G401 (cell line): ENCODE results near the gene COMMD4. TPM values are rescaled to one million over a fixed set of nuclear protein-coding genes. Genes with fewer than 3 reads are reported as not detected.
"Not testable (repeated sequence)": the region's sequence is repeated elsewhere in the genome, so short reads cannot be mapped to it uniquely, and the experiment has no call there.

Source experiments
- DNase-seq: peaks from one replicate; pipeline ENCODE4 v3.0.0-alpha.2; 2015; ENCODE audit warnings: low spot score
- in situ Hi-C: cut with HindIII; loops from 2 replicates; pipeline ENCODE4 v1.10.0; 2016; ENCODE audit warnings: low sequenced_read_pairs, mixed read lengths
- total RNA-seq: library from RNA; depleted of rRNA; stranded (reverse); fragments of >200 nt; shearing (Covaris generic); gene quantifications from 2 replicates; pipeline ENCODE4 v1.2.3, GENCODE V29; 2014; rRNA removed

Gene COMMD4
- total RNA-seq, 1 experiment from 2014 or later, result 199 TPM

DNA sequence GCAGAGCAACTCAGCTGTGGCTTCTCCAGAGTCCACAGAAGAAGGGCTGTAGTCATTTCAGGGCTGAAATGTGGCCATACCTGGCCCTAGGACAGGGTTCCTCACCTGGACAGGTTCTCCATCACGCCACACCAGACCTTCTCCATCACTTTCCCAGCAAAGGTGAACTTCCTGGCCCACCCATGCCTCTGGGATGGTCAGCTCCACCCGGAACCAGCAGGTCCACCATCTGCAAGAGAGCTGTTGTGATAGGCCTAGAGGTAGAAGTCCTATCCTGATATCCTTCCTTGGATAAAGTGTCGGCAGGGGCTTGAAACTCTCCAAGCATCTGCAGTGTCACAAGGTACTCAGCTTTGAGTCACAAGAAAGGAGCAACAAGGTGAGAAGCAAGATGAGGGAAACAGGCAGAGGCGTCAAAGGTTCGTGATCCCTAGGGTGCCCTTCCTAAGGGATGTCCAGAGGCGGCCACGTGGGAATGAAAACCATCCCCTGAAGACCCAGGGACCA lies 31.6 kb downstream of the COMMD4 start:
- in situ Hi-C loops, result no loop called here
- no peak for DNase-seq

DNA sequence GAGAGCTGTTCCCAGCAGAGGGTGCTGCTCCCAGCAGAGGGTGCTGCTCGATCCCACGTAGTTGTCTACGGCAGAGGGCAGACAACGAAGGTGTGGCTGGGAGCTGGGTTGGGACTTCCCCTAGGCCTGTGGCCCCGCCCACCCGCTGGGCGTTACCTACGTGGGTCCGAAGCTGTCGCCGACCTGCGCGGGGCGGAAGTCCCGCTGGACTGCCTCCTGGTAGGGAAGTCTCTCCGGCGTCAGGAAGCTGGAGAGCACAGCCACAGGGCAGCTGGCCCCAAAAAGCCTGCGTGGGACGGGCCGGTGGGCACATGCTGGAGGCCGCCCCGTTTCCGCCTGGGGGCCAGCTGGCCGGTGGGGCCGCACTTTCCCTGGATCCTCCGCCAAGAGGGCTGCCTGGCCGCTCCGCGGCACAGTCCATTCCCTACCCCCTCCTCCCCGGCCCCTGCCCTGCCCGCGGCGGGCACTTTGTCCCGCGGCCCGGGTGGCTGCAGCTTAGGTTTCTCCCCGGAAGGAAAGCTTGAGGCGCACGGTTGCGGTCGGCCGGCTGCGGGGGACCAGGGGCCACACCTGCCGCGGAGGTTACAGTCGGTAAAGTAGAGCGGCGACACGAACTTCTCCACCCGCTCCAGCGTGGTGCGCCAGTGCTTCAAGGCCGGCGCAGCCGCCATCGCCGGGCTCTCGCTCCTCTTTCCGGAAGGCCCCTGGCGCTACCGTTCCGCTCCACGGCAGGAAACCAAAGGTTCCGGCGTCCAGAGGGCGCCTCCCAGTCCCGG lies 32.2 kb downstream of the COMMD4 start, which contains the start of gene MAN2C1:
Gene MAN2C1 (minus strand): TSS at position 695 of the 776 bp plus-strand sequence. CDS start 24 bp downstream, at position 671.
- in situ Hi-C loops, result no loop called here
- DNase-seq, result peak; percentile 95

DNA sequence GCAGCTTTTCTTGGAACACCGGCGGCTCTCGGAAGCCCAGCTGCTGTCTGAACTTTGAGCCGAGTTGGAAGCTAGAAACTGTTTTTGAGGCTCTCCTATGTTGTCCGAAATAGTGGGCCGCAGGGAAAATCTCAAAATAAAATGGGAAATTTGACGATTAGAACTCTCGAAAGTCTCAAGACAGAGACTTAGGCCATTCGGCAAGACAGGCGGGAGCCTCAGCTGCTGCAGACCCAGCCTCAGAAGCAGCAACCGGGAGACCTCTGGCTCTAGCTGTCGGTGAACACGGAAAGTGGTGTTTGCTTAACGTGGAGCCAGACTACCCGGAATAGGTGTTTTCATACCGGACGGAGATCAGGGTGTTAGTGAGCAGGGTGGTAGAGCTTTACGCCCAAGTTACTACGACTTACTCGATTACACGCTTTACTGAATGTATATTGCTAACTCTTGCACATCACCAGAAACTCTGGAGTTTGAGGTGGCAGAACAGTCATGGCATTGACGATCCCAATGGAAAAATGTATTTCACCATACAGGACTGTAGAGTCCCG lies 32.9 kb downstream of the COMMD4 start:
- in situ Hi-C loops, result no loop called here
- no peak for DNase-seq

DNA sequence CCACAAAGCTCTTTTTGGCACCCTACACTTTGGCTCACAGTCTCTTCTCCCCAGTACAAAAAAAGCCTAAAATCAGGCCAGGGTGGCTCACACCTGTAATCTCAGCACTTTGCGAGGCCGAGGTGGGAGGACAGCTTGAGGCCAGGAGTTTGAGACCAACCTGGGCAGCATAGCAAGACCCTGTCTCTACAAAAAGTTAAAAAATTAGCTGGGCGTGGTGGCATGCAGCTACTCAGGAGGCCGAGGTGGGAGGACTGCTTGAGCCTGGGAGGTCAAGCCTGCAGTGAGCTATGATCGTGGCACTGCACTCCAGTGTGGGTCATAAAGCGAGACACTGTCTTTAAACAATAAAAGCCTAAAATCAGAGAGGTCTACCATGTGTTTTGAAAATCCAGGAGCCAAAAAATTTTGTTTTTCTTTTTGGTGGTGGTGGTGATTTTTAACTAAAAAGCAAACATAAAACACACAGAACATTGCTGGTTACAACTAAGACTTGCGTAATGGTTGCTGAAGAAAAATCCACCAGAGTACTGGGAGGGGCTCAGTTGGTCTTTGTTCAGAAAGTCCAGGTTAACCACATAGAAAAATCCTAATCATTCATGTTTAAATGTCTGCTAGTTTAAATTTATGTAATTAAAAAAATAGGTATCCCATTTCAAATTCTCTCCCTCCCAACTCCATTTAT lies 34.2 kb downstream of the COMMD4 start:
- no peak for DNase-seq
- in situ Hi-C loops, result no loop called here

DNA sequence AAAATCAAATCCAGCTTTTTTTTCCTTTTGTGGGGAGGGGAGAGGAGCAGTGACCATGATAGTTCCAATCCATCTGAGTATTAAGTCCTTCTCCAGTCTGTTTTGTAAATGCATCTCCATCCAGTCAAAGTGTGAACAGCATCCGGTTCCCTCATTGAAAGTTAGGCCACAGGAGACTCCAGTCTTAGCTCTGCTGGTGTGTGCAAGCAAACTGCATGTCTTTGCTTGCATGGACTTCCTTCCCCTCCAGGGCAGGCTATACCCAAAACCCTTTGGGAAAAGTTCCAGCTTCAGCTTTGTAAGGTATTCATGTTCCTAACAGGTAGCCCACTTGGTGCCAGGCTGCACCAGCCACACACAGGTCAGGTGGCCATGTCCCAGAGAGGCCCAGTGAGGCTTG lies 35.6 kb downstream of the COMMD4 start:
- in situ Hi-C loops, result no loop called here
- DNase-seq, result no peak

DNA sequence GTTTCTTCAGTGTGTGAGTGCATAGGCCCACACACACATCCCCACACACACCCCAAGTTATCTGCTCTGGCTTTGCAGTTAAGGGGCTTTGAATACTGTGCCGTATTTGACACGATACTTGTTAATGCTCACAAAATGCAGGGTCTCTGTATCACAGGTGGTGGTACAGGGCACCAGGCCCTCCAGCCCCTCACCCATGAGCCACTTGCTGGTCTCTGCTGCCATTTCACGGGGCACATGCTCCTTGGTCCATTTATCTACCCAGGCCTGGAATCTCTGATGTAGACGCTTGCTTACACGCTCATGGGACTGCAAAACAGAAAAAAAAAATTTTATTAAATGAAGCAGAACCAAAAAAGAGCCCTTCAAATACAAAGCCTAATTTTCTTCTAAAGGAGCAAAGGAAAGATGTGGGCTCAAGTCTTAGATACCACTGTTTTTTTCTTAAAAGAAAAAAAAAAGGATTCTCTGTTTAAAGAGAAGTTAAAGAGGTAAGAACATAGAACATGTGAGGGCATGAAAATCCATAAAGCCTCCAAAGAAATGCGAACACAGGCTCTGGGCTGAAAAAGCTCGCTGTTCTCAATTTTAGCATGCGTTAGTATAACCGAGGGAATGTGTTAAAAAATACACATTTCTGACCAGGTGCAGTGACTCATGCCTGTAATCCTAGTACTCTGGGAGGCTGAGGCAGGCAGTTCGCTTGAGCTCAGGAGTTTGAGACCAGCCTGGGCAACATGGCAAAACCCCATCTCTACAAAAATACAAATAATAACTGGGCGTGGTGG lies 36.2 kb downstream of the COMMD4 start:
- no peak for DNase-seq
- in situ Hi-C loops, result no loop called here

DNA sequence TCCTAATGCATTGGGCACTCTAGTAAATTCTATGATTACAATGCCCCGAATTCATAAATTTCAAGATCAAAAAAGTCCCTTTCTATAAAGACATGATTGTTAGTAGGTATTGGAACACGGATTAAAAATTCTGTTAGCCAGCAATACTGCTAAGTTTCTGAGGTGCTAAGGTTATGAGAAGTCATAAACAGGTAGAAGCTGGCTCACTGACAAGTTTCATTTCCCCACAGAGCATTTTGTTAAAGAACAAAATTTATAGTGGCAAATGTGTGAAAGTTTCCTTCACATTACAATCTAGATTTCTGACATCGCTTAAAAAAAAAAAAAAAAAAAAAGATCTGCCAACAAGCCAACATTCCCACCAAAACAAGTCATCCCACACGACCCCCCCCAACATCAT lies 44.9 kb downstream of the COMMD4 start:
- in situ Hi-C loops, result no loop called here
- no peak for DNase-seq

DNA sequence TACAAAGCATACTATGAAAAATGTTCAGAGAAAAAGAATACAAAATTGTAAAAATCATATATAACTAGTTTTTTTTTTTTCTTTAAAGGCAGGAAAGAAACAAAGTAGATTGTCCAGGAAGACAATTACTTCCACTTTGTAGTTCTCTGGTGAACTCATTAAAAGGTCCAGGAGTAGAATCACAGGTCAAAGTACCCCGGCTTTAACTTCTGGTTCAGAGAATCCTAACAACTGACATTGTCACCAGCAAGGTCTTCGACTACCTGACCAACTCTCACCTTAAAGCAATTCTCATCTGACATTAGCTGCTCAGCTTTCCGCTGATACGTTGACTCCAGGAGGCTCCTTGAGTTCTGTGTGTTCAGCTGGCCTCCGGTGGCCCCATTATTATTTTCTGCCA lies 48.1 kb downstream of the COMMD4 start:
- DNase-seq, in situ Hi-C loops: not testable (repeated sequence)

Other genes starting within 250 kb of the COMMD4 start
- gene C15orf39, start 134.2 kb upstream of the COMMD4 start, total RNA-seq, result 4.0 and 11.3 TPM in 2 replicates
- not detected in 2 replicates for gene GOLGA6C, start 77.7 kb upstream of the COMMD4 start, total RNA-seq
- not detected in 2 replicates for gene GOLGA6D, start 53.2 kb upstream of the COMMD4 start, total RNA-seq
- 2.3 and 9.1 TPM in 2 replicates for gene NEIL1, start 11.0 kb downstream of the COMMD4 start, total RNA-seq
- gene MAN2C1, start 32.5 kb downstream of the COMMD4 start, total RNA-seq, result 59.1 and 69.2 TPM in 2 replicates
- gene SIN3A, start 115.6 kb downstream of the COMMD4 start, total RNA-seq, result 23.3 and 44.2 TPM in 2 replicates
- gene PTPN9, start 243.3 kb downstream of the COMMD4 start, total RNA-seq, result 14.4 and 23.9 TPM in 2 replicates